Stimulated activated CD4-positive, alpha-beta T cell treated with anti-CD3 and anti-CD28 coated beads, Interleukin-12 subunit alpha, Interleukin-12 subunit beta, amount 100 ng/mL, for 24 hours (primary cell): Measurements from ENCODE around the gene ASCC1.
"Not testable (repeated sequence)": the region's sequence is repeated elsewhere in the genome, so short reads cannot be mapped to it uniquely, and the experiment has no call there.

Experiments used
- DNase-seq, 2 experiments: peaks; one replicate each; pipeline ENCODE4 v3.0.0-alpha.2; 2020; ENCODE audit warnings: low read depth in 2 of 2

The ASCC1 gene

GRCh38 chr10:72249176-72249862 lies 33.2 kb upstream of the ASCC1 start:
- DNase-seq, result not testable (repeated sequence)

GRCh38 chr10:72248468-72249151 lies 32.5 kb upstream of the ASCC1 start:
- peak in 1 of 2 experiments; percentile 43 for DNase-seq

DNA sequence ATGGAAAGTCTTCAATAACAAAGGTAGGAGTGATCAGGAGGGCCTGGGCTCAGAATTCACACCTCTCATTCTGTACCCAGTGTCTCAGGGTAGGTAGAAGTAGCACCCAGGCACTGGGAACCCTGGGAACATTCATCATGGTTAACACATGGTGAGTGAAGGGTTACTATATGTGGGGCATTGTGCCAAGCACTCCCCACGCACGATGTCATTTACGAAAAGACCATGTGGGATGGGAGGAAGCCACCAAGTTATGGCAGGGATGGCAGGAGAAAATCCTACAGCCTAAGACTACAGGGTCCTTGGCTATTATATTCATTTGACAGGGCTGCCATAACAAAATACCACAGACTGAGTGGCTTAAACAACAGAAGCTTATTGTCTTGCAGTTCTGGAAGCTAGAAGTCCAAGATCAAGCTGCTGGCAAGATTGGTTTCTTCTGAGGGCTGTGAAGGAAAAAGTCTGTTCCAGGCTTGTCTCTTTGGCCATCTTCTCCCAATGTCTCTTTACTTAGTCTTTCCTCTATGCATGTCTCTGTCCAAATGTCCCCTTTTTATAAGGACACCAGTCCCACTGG lies 30.0 kb upstream of the ASCC1 start:
- DNase-seq, result no peak

DNA sequence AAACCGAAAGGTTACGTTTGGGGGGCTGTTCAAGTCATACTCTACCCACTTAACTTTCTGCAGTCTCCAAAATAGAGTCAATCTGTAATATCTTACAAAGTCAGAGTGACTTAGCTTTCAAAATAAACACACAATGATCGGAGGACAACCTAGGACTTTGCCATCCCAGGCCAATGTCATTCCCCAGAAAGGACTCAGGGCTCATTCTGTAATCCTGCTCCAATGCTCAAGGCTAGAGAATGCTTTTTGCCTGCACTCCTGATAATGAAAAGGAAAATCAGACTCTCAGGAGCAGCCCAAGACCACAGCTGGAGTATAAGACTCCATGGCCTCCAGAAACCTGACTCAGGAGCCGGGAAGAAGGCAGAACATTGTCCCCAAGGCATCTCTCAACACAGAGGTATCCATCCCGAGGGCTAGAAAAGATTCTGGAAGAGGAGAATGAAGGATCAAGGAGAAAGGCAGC lies 28.5 kb upstream of the ASCC1 start:
- DNase-seq, result no peak

DNA sequence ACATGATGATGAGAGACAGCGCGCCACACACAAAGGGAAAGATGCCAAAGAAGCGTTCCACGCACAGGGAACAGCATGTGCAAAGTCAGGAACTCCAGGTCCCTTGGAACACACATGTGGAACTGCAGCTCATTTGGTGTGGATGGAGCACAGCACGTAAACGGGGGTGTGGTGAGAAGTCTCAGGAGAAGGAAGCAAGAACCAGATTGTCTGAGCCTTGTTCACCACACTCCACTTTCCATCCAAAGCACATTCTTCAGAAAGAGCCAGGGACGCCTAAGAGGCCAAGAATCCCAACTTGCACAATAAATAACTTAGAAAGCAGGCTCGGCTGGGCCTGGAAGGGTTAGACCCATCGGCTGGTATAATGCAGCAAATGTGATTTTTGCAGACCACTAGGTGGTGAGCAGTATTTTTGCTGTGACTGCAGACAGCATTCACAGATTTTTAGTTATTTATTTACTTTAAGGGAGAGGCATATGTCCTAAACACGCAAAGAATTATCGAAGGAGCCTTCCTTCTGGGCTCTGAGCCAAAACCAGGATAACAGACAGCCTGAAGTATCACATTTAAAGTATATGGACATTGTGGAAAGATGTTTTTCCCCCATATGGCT lies 27.9 kb upstream of the ASCC1 start:
- DNase-seq, result no peak

DNA sequence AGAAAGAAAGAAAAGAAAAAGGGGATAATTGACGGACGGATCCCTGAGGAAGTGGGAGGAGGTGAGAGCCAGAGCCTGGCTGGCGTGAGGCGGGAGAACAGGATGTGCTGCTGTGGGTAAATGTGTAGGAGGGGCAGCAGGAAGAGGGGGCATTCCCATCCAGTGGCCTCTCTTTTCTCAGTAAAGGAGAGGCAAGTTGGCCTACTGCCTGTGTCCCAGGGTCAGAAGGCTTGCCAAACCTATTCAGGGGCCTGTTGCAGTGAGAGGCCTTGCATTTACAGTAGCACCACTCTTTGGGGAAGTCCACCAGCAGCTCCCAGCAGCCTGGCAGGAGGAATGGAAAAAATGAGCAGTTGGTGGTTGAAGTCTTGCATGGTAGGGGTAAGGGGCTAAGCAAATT lies 26.6 kb upstream of the ASCC1 start:
- DNase-seq, result no peak

DNA sequence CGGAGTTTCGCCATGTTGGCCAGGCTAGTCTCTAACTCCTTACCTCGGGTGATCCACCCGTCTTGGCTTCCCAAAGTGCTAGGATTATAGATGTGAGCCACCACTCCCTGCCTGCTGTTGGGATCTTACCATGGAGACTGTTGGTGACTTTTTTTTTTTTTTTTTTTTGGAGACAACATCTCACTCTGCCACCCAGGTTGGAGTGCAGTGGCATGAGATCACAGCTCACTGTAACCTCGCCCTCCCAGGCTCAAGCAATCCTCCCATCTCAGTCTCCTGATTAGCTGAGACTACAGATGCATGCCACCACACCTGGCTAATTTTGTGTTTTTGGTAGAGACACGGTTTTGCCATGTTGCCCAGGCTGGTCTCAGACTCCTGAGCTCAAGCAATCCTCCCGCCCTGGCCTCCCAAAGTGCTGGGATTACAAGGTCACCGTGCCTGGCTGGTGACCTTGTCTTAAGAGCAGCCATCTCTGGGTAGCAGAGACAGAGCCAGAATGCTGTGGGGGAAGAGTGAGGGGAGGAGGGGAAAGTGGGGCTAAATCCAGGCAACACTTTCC lies 25.7 kb upstream of the ASCC1 start:
- no peak for DNase-seq

GRCh38 chr10:72240371-72240770 lies 24.3 kb upstream of the ASCC1 start:
- no peak for DNase-seq

- DNase-seq, result no peak
Measured at GRCh38 chr10:72239409-72239808, 23.3 kb upstream of the ASCC1 start.

GRCh38 chr10:72238392-72239175 lies 22.5 kb upstream of the ASCC1 start:
- DNase-seq, result no peak

GRCh38 chr10:72235544-72236279 lies 19.6 kb upstream of the ASCC1 start:
- DNase-seq, result no peak

- no peak for DNase-seq
Measured at GRCh38 chr10:72234560-72235095, 18.6 kb upstream of the ASCC1 start.

GRCh38 chr10:72233621-72234020 lies 17.5 kb upstream of the ASCC1 start:
- no peak for DNase-seq

GRCh38 chr10:72229261-72230251 lies 13.5 kb upstream of the ASCC1 start:
- DNase-seq, result no peak

GRCh38 chr10:72228318-72228751 lies 12.3 kb upstream of the ASCC1 start:
- no peak for DNase-seq

- DNase-seq, result no peak
Measured at GRCh38 chr10:72227826-72228225, 11.8 kb upstream of the ASCC1 start.

- no peak for DNase-seq
Measured at GRCh38 chr10:72226418-72227027, 10.4 kb upstream of the ASCC1 start.

- not testable (repeated sequence) for DNase-seq
Measured at GRCh38 chr10:72224191-72224590, 8.1 kb upstream of the ASCC1 start.

GRCh38 chr10:72223743-72224101 lies 7.6 kb upstream of the ASCC1 start:
- DNase-seq, result no peak
